ENCODE results near the gene FAM83D.

The FAM83D gene, protein sequence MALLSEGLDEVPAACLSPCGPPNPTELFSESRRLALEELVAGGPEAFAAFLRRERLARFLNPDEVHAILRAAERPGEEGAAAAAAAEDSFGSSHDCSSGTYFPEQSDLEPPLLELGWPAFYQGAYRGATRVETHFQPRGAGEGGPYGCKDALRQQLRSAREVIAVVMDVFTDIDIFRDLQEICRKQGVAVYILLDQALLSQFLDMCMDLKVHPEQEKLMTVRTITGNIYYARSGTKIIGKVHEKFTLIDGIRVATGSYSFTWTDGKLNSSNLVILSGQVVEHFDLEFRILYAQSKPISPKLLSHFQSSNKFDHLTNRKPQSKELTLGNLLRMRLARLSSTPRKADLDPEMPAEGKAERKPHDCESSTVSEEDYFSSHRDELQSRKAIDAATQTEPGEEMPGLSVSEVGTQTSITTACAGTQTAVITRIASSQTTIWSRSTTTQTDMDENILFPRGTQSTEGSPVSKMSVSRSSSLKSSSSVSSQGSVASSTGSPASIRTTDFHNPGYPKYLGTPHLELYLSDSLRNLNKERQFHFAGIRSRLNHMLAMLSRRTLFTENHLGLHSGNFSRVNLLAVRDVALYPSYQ

DNA sequence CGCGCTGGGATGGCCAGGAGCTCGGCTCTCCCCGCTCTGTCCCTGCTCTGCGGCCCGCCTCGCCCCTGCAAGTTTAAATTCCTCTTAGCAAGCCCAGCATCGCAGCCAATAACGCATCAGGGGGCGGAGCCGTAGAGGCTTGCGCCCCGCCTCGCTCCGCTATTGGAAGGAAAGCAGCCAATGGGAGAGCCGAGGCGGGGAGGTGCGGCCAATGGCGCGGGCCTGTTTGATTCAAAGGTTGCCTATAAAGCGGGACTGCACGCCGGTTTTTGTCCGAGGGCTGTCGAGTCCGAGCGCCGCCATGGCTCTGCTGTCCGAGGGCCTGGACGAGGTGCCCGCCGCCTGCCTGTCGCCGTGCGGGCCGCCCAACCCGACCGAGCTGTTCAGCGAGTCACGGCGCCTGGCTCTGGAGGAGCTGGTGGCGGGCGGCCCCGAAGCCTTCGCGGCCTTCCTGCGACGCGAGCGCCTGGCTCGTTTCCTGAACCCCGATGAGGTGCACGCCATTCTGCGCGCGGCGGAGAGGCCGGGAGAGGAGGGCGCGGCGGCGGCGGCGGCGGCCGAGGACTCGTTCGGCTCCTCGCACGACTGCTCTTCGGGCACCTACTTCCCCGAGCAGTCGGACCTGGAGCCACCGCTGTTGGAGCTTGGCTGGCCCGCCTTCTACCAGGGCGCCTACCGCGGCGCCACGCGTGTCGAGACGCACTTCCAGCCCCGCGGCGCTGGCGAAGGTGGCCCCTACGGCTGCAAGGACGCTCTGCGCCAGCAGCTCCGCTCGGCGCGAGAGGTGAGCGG lies at the start of gene FAM83D:
TSS of gene FAM83D (plus strand) at position 276 of the 792 bp plus-strand sequence. CDS start at position 302, 26 bp downstream.
- DNase-seq (ENCODE audit: low spot score), result peak; percentile 100

DNA sequence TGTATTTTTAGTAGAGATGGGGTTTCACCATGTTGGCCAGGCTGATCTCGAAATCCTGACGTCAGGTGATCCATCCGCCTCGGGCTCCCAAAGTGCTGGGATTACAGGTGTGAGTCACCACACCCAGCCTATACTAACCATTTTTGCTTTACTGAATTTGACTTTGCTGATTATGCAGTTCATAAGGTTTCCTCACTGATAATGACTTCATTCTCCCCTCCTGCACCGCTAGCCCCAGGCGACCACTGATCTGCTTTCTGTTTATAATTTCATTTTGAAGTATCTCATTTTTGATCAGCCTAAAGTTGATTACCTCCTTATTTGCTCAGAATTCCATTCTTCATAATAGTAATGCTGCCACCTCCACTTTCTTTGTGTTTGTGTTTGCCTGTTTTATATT lies 48.7 kb upstream of the FAM83D start:
- no peak for DNase-seq (ENCODE audit: low spot score)

DNA sequence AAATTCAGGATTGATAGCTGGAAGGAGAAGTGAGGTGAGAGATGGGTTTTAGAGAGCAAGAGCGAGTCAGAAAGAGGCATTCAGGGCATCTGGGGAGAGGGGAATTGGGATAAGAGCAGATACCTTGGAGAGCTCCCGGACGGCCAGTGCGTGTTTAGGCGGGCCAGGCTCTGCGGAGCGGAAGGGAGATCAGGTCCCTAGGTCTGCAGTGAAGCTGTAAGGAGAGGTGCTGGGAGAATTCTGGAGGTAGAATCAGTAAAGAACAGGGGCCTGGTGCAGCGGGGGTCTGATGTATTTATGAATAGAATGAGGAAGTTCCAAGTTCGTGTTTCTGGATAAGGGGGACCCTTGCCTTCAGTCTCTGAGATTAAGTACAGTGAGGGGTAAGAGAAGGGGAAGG lies 47.4 kb upstream of the FAM83D start:
- no peak for DNase-seq (ENCODE audit: low spot score)

DNA sequence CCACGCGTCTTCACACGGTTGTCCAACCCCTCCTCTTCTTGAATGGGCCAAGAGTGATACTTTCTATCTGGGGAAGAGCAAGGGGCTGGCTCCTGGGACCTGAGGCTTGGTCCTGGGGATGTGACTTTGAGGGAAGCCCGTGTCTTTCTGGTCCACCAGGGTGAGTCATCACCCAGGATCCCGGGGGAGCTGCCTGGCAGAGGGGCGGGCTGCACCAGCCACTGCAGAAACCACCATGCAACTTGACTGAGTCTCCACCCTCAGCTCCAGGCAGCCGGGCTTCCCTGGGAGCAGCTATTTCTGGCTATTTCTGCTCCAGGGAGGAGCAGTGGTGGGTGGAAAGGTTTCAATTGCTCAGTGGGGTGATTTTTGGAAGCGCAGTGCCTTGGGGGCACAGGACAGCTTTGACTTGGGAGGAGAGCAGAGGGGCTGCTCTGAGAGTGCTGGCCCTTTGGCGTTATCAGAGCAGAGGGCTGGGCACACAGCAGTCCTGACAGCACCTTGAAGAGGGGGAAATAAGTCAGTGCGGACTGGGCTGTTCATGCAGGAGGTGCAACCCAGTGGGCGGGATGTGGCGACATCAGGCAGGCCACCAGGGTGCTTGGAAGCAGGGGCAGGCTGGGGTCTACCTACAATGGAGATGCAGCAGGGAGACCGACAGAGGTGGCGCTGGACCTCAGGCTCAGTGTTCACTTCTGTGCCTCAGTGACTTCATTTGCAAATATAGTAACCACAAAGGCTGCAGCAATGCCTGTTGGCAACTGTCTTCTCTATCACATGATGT lies 45.1 kb upstream of the FAM83D start:
- no peak for DNase-seq (ENCODE audit: low spot score)

DNA sequence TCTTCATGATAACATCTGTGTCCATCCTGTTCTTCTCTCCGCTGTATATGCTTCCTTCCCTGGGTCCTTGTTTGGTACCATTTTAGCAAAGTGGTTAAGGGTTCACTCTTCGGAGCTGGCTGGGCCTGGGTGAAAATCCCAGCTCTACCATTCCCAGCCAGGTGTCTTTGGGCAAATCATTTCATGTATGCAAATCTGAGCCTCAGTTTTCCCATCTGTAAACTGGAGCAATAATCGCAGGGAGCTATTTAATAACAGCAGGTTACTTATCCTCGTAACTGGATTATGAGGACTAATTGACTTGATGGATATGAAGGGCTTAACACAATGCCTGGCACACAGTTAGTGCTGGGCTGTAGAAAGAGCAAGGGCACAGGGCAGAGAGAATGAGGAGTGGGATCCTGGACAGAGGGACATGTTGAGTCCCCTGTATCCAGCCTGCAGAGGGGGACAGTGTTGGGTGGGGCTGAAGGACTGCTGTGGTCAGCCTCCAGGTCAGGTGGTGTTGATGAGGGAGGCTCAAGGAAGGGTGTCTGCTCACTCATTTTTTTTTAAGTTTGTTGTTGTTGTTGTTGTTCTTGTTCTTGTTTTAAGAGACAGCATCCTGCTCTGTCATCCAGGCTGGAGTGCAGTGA lies 44.3 kb upstream of the FAM83D start:
- no peak for DNase-seq (ENCODE audit: low spot score)

DNA sequence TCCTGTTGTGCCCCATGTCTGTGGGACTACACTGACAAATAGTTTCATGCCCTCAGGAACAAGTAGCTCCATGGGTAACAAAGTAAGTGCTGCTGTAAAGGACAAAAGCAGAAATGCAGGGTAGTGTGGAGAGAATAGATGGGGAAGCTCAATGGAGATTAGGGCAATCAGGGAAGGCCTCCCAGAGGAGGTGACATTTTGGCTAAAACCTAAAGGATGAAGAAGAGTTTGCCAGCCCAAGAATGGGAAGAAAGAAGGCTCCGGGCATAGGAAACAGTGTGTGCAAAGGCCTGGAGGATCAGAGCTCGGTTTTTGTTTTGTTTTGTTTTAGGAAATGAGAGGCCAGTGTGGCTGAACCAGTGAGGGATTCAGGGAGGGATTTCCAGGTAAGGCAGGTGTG lies 43.6 kb upstream of the FAM83D start:
- no peak for DNase-seq (ENCODE audit: low spot score)

DNA sequence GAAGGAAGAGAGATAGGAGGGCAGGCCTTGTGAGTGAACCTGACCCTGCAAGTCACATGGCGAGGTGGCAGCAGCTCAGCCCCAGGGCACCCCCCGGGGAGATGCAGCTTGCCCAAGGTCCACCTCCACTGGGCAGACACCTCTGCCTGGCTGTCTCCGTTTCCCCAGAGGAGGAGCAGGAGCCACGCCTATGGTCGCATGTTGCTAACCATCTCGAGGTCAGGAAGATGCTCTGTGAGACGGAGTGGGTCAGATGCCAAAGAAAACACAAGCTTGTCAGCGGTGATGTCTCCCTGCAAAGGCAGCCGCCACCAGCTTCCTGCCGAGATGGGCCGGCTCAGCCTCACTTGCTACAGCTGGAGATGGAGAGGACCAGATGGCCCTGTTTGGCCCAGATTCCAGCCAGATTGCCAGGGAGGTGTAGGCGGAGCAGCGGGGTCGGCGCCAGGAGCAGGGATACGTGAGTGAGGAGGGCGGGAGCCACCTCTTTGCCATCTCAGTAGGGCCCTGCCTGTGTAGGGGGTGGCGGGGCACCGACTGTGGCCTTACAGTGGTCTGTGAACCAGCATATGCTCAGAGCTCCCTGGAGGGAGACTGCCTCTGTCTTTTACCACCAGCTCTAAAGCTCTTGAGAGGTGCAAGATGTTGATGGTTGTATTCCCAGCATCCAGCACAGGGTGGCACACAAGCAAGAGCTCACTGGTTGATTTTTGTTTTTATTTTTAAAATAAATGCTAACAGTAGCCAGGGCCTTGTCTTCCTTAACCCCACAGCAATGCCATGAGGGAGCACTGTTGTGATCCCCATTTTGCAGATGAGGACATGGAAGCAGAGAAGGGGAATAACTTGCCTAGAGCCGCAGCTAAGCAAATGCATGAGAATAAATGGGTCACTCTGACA lies 42.9 kb upstream of the FAM83D start:
- no peak for DNase-seq (ENCODE audit: low spot score)

DNA sequence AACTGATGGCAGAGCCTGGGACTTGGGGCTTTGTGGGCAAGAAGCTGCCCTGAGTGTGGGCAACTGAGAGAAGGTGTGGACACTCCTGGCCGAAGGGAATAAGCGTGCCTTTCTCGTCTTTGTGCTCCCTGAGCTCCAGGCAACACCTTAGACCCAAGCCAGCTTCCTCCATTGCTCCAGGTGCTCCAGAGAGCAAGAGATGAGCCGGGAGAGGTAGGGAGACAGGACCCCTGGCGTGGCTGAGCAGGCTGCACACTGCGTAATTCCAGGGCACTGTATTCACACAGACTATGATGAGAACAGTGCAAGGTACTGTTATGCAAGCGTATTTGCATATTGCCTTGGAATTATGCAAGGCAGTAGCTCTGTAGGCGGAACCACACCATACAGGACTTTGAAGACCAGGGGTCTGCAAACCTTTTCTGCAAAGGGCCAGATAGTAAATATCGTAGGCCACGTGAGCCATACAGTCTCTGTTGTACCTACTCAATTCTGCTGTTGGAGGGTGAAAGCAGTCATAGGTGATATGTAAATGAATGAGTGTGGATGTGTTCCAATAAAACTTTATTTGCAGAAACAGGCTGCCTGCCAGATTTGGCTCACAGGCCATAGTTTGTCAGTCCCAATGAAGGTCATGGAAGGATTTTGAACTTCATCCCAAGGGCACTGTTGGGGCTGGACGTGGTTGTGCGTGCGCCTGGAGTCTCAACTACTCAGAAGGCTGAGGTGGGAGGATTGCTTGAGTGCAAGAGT lies 42.1 kb upstream of the FAM83D start:
- DNase-seq (ENCODE audit: low spot score), result no peak

DNA sequence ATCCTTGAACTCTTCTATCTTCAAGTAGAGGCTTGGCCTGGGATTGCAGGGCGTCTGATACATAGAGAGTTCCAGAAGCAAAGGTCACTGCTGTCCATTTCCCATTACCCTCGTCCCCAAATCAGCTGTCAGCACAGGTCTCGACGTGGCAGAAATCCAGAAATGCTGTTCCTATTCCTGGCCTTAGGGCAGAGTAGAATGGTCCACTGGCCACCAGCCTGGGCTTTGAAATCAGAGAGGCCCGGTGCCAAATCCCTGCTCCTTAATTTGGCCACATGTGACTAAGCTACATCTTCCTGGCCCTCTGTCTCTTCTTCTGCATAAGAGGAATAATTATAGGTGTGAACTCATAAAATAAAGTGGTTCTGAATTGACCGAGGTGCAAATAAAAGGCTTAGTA lies 40.9 kb upstream of the FAM83D start:
- no peak for DNase-seq (ENCODE audit: low spot score)

DNA sequence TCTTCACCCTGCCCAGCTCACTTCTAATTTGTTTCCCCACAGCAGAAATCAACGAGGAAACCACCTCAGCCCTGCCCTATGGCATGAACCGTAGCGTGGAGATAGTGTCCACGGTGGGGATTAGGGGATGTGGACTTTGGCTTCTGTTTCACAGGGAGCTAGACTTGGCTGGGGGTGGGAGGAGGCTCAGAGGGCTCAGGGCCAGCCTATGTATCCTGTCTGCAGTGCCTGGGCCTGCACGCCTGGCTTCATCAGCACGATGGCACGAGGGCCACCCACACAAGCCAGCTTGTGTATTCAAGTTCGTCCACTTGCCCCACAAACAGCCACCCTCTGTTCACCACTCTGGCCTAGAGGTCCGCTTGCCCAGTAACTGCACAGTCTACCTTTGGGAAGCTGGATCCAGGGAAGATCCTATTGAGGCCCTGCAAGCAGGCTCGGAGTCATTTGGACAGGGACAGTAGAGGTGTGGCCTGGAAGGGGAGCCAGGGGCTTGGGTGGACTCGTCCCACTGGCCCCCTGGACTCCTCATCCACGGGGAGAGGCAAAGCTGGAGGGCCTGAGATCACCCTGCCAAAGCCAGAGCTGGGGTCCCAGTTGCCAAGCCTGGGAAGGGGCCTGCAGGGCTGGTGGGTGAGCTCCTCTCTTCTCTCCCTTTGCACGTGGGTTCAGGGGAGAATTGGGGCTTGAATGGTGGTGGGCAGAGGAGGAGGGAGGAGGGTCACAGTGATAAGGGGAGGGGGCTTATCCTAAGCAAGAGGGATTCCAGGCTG lies 38.0 kb upstream of the FAM83D start:
- DNase-seq (ENCODE audit: low spot score), result no peak

DNA sequence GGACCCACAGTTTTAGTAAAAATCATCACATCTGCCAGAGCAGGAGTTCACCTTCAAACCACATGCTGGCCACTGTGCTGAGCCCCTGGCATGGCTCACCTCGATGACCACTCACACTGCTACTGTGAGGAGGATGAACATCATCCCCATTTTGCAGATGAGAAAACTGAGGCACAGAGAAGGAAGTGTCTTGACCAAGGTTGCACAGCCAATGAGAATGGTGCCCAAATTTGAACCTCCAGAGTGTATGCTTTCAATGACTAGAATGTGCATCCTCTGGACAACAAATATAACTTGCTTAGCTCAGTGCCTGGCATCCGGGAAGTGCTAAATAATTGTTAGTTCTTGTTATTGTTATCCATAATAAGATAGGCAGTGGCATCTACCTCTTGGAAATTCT lies 37.2 kb upstream of the FAM83D start:
- DNase-seq (ENCODE audit: low spot score), result no peak

DNA sequence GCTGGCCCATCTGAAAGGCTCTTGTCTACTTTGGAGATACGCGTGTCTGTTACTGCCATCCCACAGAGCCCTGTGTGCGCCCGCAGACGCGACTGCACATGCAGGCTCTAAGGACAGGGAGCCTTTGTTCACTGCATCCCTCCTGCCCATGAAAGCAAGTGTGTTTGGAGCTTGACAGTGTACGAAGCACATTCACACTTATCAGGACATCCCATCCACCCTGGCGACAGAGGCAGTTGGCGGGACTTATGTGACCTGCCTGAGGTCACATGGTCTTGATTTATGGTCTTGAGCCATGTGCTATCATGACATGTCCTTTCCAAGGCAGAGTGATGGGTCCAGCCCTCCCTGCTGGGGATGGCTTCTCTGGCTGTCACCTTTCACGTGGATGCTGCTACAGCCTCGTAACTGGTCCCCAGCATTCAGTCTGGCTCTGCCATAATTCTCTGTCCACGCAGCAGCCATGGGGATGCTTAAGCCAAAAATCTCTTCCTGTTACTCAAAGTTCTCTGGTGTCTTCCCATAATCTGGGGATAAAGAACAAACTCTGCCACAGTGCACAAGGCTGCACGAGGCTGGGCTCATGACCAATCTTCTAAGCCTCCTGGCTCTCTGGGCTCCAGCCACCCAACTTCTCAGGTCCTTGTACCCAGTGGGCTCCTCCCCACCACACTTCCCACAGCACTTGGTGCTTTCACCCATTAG lies 36.3 kb upstream of the FAM83D start:
- DNase-seq (ENCODE audit: low spot score), result no peak

DNA sequence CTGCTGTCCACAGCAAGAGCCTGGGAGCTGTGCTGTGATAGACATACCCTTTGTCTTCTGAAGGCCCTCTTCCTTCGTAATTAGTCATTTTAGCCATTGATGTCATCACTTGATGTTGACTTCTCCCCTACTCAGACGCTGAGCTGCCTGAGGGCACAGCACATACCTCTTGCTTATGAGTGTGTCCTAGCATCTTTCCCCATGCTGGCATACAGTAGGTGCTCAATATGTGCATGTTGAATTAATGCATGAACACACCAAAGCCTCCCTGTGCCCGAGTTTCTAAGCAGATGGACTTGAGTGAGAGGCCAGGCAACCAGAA lies 35.8 kb upstream of the FAM83D start:
- no peak for DNase-seq (ENCODE audit: low spot score)

DNA sequence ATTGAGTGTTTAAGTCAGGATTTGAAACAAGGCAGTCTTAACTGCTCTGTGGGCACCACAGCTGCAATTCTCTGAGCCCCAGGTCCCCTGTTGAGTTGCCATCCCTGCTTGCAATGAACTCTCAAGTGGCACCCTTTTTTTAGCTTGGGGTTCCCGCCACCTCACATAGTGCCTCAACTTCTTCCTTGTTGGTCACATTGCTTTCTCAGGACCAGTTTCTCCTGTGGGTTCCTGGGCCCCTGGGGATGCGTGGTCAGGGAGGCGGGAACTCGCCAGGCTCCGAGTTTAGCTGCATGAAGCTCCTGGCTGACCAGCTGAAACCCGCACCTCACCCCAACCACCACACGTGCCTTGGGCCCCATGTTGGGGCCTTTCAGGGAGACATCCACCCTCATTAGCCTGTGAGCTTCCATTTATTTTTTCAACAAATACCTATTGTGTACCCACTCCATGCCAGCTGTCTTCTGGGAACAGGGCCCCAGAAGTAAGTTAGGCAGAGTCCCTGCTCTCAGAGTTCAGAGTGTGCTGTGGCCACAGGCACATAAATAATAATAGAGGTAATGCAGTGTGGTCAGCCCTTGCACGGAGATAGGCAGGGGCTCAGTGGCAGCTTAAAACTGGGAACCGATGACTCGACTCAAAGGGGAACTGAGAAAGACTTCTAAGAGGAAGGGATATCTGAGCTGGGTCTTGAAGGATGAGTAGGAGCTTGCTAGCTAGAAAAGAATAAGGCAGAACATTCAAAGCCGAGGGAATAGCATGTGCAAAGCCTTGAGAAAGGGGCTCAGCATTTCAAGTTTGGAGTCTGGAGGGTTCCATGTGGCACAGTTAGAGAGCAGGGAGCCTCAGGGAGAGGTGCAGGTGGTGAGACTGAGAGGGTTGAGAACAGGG lies 33.9 kb upstream of the FAM83D start:
- DNase-seq (ENCODE audit: low spot score), result no peak

DNA sequence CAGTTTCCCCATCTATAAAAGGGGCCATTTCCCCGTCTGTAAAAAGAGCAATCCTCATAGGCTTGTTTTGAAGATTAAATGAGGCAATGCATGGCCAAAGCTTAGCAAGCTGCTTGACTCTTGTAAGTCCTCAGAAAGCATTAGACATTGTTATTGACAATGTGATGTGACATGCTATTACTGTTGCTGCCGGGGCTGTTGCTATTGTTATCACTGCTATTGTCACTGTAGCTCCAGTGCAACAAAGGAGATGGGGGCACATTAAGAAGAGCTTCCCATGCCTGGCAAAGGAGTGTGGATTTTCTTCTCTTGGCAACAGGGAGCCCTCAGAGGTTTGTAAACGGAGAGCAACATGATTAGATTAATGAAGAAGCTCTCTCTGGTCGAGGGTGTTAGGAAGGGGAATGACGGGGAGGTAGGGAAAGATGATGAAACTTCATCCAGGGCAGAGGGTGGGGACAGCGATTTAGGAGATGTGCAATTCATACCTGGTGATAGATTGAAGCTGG lies 33.1 kb upstream of the FAM83D start:
- DNase-seq (ENCODE audit: low spot score), result no peak

DNA sequence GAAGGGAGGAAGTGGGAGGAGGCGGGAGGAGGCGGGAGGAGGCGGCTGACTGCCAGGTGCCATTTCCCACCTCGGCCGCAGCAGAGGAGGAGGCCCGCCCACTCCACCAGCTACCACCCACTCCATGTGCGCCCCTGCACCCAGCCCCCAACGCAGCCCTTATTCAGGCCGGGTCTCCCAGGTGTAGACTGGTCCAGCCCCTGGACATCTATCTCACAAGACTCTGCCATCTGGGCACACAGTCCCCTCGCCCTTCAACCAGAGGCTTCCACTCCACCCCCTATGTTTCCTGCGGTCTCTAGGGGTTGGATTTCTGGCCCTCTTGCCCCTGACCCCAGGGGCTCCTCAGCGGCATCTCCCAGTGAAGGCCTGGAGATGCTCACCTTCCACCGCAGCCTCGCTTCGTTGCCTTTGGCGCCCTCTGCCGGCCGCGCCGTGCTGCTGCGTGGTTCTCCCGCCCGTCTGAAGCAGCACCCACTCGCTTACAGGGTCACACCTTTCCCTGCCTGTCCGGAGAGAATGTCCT lies 32.6 kb upstream of the FAM83D start:
- peak; percentile 69 for DNase-seq (ENCODE audit: low spot score)

Data from hepatic stellate cell (primary cell).